K562 (cell line): Measurements from ENCODE around the gene PPP1R13L. TPM values are rescaled to one million over a fixed set of nuclear protein-coding genes. Genes with fewer than 3 reads are reported as not detected.

ENCODE experiments used
- DACH1 ChIP-seq: fragments of 450-650 bp; IDR thresholded peaks from 2 replicates; pipeline ENCODE4 v1.6.1; 2018; ENCODE audit not compliant: partially characterized antibody
- NR2C1 ChIP-seq, 2 experiments: fragments of 450-650 bp; IDR thresholded peaks; 2 replicates each; pipeline ENCODE4 v1.6.1; 2017; ENCODE audit warnings: mild to moderate bottlenecking in 2 of 2, antibody characterized with exemption in 1 of 2, inconsistent platforms in 1 of 2, missing compliant biosample characterization in 1 of 2, missing genetic modification characterization in 1 of 2
- NRF1 ChIP-seq, 2 experiments: fragments of 450-650 bp; IDR thresholded peaks in 1 of 2; conservative IDR thresholded peaks in 1 of 2; 2 replicates each; pipeline ENCODE4 v1.6.1; 2014; ENCODE audit warnings: mild to moderate bottlenecking in 2 of 2
- STAT6 ChIP-seq: sonication (generic); formaldehyde crosslinking; IDR thresholded peaks from 2 replicates; pipeline ENCODE4 v1.8.1; 2023; ENCODE audit warnings: mild to moderate bottlenecking, missing genetic modification reagents
- TFAP4 ChIP-seq: sonication (generic); formaldehyde crosslinking; IDR thresholded peaks from 2 replicates; pipeline ENCODE4 v1.8.0; 2022; ENCODE audit warnings: missing genetic modification reagents, mild to moderate bottlenecking, moderate library complexity, borderline replicate concordance
- ZNF12 ChIP-seq: sonication (generic); formaldehyde crosslinking; IDR thresholded peaks from 2 replicates; pipeline ENCODE4 v1.4.0; 2020; ENCODE audit warnings: mild to moderate bottlenecking, missing genetic modification reagents
- polyA plus RNA-seq, 8 experiments: library from polyadenylated mRNA; depleted of rRNA in 4 of 8; stranded (reverse) in 5 of 8; unstranded in 3 of 8; fragments of >200 nt; fragmentation: Nextera tagmentation in 2 of 8; fragmentation: Illumina TruSeq in 1 of 8; extraction: Ambion mirVana in 2 of 8; extraction: Trizol in 1 of 8; gene quantifications; 2 replicates each; pipeline versions ENCODE4 v1.2.1 to v1.2.3, GENCODE V29; 2011 to 2014; ENCODE audit warnings: inconsistent platforms in 1 of 8, missing spikeins in 1 of 8
- total RNA-seq, 7 experiments: library from RNA; depleted of rRNA in 6 of 7; stranded (reverse); fragments of >200 nt in 6 of 7; fragmentation: Illumina TruSeq in 2 of 7; extraction: Trizol in 2 of 7; gene quantifications; 2 replicates each; pipeline versions ENCODE4 v1.2.1 to v1.2.3, GENCODE V29; 2011 to 2021; ENCODE audit warnings: low replicate concordance in 1 of 7

Gene PPP1R13L
- total and polyA plus RNA-seq, 9 of the 15 experiments (the other 6 are each of a cell fraction or from before 2014, with no cell fraction given): 0.32 to 6.7 (median 2.0) TPM

DNA sequence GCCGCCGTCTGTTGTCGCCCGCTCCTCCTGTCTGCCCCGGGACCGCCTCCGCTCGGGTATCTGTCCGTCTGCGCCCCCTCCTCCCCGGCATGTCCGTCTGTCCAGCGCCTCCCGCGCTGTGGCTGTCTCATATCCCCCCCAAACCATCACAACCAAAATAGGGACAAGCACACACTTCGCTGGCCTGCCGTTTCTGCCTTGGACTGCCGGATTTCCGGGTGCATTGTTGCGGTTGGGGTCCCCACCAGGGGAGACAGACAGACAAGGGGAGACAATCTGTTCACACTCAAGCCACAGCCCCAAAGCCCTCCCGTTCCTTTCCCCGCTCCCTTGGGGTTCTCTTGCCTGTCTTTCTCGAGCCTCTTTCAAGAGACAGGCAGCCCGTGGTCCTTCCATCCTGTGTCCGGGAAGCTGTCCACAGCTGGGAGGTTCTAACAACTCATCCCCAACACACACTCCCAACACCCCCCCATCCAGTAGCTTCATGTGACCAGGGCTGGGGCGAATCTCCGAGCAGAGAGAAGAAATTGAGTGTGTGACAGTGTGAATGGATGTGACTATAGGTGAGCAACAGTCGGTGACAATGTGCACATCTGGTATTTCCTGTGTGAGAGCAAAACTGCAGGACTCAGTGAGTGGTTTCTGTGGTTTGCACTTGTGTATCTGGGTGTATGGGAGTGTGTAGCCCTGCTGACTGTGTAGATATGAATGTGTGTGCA lies 46.4 kb upstream of the PPP1R13L start (continued):
- TF ChIP-seq NR2C1 (IDR thresholded peaks at IDR 0.05) (no peak), NR2C1 (tag; IDR thresholded peaks at IDR 0.05) (no peak), ZNF12 (0 out of 2 replicates have a peak, but pooled peaks have one; percentile 37), DACH1 (peak; percentile 26), TFAP4 (CRISPR knock-in tag) (peak; percentile 32; the same call in 1 of the 2 replicates), NRF1 (conservative IDR thresholded peaks at IDR 0.05 in 1 of 2, IDR thresholded peaks at IDR 0.05 in 1 of 2) (peak in 1 of 2 experiments; percentile 3; a peak in 1 of 4 replicates), STAT6 (CRISPR knock-in tag) (0 out of 2 replicates have a peak, but pooled peaks have one; percentile 54)
